HepG2 (cell line): ENCODE measurements around the gene PATL2. TPM values are rescaled to one million over a fixed set of nuclear protein-coding genes. Genes with fewer than 3 reads are reported as not detected.
A peak's percentile ranks its signal among the peaks of the same experiment; 100 is the strongest.

Experiments used
- BRCA1 ChIP-seq: sonication (generic); formaldehyde crosslinking; IDR thresholded peaks from 2 replicates; pipeline ENCODE4 v1.4.0; 2020; ENCODE audit warnings: missing genetic modification reagents
- CHD2 ChIP-seq: IDR thresholded peaks from 2 replicates; pipeline ENCODE4 v1.6.1; 2011; ENCODE audit warnings: low read depth, low read length, improper control_type of control experiment
- JDP2 ChIP-seq: sonication (generic); formaldehyde crosslinking; IDR thresholded peaks from 2 replicates; pipeline ENCODE4 v1.8.1; 2022; ENCODE audit warnings: missing genetic modification reagents, borderline replicate concordance
- JUND ChIP-seq: sonication (generic); formaldehyde crosslinking; IDR thresholded peaks from 2 replicates; pipeline ENCODE4 v1.8.0; 2022; ENCODE audit warnings: mild to moderate bottlenecking, missing genetic modification reagents
- KDM3A ChIP-seq: IDR thresholded peaks from 2 replicates; pipeline ENCODE4 v1.6.1; 2018; ENCODE audit warnings: low read depth, missing compliant biosample characterization
- KMT2A ChIP-seq: sonication (generic); formaldehyde crosslinking; IDR thresholded peaks from 2 replicates; pipeline ENCODE4 v1.4.0; 2020; ENCODE audit warnings: missing genetic modification reagents
- MAF1 ChIP-seq: sonication (generic); formaldehyde crosslinking; IDR thresholded peaks from 2 replicates; pipeline ENCODE4 v1.5.0; 2020; ENCODE audit warnings: missing genetic modification reagents, borderline replicate concordance
- MAFK ChIP-seq, 2 experiments: IDR thresholded peaks in 1 of 2; conservative IDR thresholded peaks in 1 of 2; 2 replicates each; pipeline ENCODE4 v1.6.1; 2011; ENCODE audit warnings: improper control_type of control experiment in 2 of 2, low read length in 2 of 2
- NFKB2 ChIP-seq: sonication (generic); formaldehyde crosslinking; IDR thresholded peaks from 2 replicates; pipeline ENCODE4 v1.4.0; 2020; ENCODE audit warnings: missing genetic modification reagents, borderline replicate concordance
- POLR2AphosphoS2 ChIP-seq: IDR thresholded peaks from 2 replicates; pipeline ENCODE4 v1.6.1; 2011; ENCODE audit warnings: low read depth, low read length, improper control_type of control experiment
- RBM39 ChIP-seq: fragments of 200-400 bp; formaldehyde crosslinking; IDR thresholded peaks from one replicate; pipeline ENCODE4 v1.6.1; 2018; ENCODE audit warnings: antibody characterized with exemption, mild to moderate bottlenecking, low read depth, low read length; ENCODE audit not compliant: poor library complexity, severe bottlenecking
- REPIN1 ChIP-seq: sonication (generic); formaldehyde crosslinking; IDR thresholded peaks from 2 replicates; pipeline ENCODE4 v1.8.0; 2022; ENCODE audit warnings: missing genetic modification reagents, low read depth, mild to moderate bottlenecking, borderline replicate concordance
- SP2 ChIP-seq: sonication (generic); formaldehyde crosslinking; IDR thresholded peaks from 2 replicates; pipeline ENCODE4 v1.5.1; 2020; ENCODE audit warnings: mild to moderate bottlenecking, missing genetic modification reagents
- YEATS4 ChIP-seq: sonication (generic); formaldehyde crosslinking; IDR thresholded peaks from 2 replicates; pipeline ENCODE4 v1.4.0; 2020; ENCODE audit warnings: missing genetic modification reagents, borderline replicate concordance
- ZKSCAN5 ChIP-seq: sonication (generic); formaldehyde crosslinking; IDR thresholded peaks from 2 replicates; pipeline ENCODE4 v1.5.1; 2020; ENCODE audit warnings: mild to moderate bottlenecking, missing genetic modification reagents
- ZKSCAN8 ChIP-seq: IDR thresholded peaks from 2 replicates; pipeline ENCODE4 v1.6.1; 2016; ENCODE audit warnings: borderline replicate concordance, missing genetic modification reagents, missing compliant biosample characterization
- ZNF160 ChIP-seq: sonication (generic); formaldehyde crosslinking; IDR thresholded peaks from 2 replicates; pipeline ENCODE4 v1.8.0; 2022; ENCODE audit warnings: mild to moderate bottlenecking, inconsistent platforms, missing genetic modification reagents
- ZNF224 ChIP-seq: sonication (generic); formaldehyde crosslinking; IDR thresholded peaks from 2 replicates; pipeline ENCODE4 v1.5.0; 2020; ENCODE audit warnings: mild to moderate bottlenecking, missing genetic modification reagents
- ZNF530 ChIP-seq: sonication (generic); formaldehyde crosslinking; IDR thresholded peaks from 2 replicates; pipeline ENCODE4 v1.5.0; 2020; ENCODE audit warnings: low read depth, mild to moderate bottlenecking, missing genetic modification reagents
- ZNF569 ChIP-seq: sonication (generic); formaldehyde crosslinking; IDR thresholded peaks from 2 replicates; pipeline ENCODE4 v1.5.0; 2020; ENCODE audit warnings: mild to moderate bottlenecking, missing genetic modification reagents, moderate library complexity, borderline replicate concordance
- ZNF572 ChIP-seq: sonication (generic); formaldehyde crosslinking; IDR thresholded peaks from 2 replicates; pipeline ENCODE4 v1.5.1; 2020; ENCODE audit warnings: mild to moderate bottlenecking, missing genetic modification reagents
- ZNF737 ChIP-seq: sonication (generic); formaldehyde crosslinking; IDR thresholded peaks from 2 replicates; pipeline ENCODE4 v1.5.0; 2020; ENCODE audit warnings: missing genetic modification reagents, mild to moderate bottlenecking, borderline replicate concordance
- ZNF766 ChIP-seq: sonication (generic); formaldehyde crosslinking; IDR thresholded peaks from 2 replicates; pipeline ENCODE4 v1.5.0; 2020; ENCODE audit warnings: missing genetic modification reagents, borderline replicate concordance
- polyA plus RNA-seq, 8 experiments: library from polyadenylated mRNA; depleted of rRNA in 3 of 8; stranded (reverse) in 7 of 8; unstranded in 1 of 8; fragments of >200 nt; fragmentation: Illumina TruSeq in 4 of 8; extraction: Trizol in 4 of 8; gene quantifications; 2 replicates each; pipeline versions ENCODE4 v1.2.1 to v1.2.3, GENCODE V29; 2011 to 2016; ENCODE audit warnings: low read depth in 4 of 8, missing spikeins in 1 of 8, mixed read lengths in 1 of 8; ENCODE audit not compliant: insufficient read depth in 1 of 8
- total RNA-seq, 5 experiments: library from RNA; depleted of rRNA; stranded (reverse); fragments of >200 nt; fragmentation: Illumina TruSeq; extraction: Trizol; gene quantifications; 2 replicates each; pipeline ENCODE4 v1.2.3, GENCODE V29; 2016; ENCODE audit warnings: low read depth in 1 of 5
- TF ChIP-seq, protein P1 (sequence below): sonication (generic); formaldehyde crosslinking; IDR thresholded peaks from 2 replicates; pipeline ENCODE4 v1.4.0; 2020; ENCODE audit warnings: missing genetic modification reagents, borderline replicate concordance
- TF ChIP-seq, protein P2 (sequence below): IDR thresholded peaks from 2 replicates; pipeline ENCODE4 v1.6.1; 2016; ENCODE audit warnings: missing biosample characterization, missing genetic modification reagents, low read depth

PATL2 gene
- total and polyA plus RNA-seq, 2 of the 13 experiments (the other 11 are each of a cell fraction or from before 2014, with no cell fraction given), result 0.15 to 0.53 TPM

DNA sequence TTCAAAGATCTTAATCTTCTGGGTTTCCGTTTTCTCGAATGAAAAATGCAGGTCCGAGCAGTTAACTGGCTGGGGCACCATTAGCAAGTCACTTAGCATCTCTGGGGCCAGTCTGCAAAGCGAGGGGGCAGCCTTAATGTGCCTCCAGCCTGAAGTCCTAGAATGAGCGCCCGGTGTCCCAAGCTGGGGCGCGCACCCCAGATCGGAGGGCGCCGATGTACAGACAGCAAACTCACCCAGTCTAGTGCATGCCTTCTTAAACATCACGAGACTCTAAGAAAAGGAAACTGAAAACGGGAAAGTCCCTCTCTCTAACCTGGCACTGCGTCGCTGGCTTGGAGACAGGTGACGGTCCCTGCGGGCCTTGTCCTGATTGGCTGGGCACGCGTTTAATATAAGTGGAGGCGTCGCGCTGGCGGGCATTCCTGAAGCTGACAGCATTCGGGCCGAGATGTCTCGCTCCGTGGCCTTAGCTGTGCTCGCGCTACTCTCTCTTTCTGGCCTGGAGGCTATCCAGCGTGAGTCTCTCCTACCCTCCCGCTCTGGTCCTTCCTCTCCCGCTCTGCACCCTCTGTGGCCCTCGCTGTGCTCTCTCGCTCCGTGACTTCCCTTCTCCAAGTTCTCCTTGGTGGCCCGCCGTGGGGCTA lies at the start of gene PATL2, which contains the start of gene B2M (continued):
- TF ChIP-seq, protein P1, sequence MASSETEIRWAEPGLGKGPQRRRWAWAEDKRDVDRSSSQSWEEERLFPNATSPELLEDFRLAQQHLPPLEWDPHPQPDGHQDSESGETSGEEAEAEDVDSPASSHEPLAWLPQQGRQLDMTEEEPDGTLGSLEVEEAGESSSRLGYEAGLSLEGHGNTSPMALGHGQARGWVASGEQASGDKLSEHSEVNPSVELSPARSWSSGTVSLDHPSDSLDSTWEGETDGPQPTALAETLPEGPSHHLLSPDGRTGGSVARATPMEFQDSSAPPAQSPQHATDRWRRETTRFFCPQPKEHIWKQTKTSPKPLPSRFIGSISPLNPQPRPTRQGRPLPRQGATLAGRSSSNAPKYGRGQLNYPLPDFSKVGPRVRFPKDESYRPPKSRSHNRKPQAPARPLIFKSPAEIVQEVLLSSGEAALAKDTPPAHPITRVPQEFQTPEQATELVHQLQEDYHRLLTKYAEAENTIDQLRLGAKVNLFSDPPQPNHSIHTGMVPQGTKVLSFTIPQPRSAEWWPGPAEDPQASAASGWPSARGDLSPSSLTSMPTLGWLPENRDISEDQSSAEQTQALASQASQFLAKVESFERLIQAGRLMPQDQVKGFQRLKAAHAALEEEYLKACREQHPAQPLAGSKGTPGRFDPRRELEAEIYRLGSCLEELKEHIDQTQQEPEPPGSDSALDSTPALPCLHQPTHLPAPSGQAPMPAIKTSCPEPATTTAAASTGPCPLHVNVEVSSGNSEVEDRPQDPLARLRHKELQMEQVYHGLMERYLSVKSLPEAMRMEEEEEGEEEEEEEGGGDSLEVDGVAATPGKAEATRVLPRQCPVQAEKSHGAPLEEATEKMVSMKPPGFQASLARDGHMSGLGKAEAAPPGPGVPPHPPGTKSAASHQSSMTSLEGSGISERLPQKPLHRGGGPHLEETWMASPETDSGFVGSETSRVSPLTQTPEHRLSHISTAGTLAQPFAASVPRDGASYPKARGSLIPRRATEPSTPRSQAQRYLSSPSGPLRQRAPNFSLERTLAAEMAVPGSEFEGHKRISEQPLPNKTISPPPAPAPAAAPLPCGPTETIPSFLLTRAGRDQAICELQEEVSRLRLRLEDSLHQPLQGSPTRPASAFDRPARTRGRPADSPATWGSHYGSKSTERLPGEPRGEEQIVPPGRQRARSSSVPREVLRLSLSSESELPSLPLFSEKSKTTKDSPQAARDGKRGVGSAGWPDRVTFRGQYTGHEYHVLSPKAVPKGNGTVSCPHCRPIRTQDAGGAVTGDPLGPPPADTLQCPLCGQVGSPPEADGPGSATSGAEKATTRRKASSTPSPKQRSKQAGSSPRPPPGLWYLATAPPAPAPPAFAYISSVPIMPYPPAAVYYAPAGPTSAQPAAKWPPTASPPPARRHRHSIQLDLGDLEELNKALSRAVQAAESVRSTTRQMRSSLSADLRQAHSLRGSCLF (CRISPR knock-in tag), result no peak
- TF ChIP-seq JUND (CRISPR knock-in tag), result no peak
- no peak for TF ChIP-seq ZKSCAN5 (CRISPR knock-in tag)
- TF ChIP-seq YEATS4 (CRISPR knock-in tag), result peak; percentile 84
- 0 out of 2 replicates have a peak, but pooled peaks have one; percentile 34 for TF ChIP-seq ZNF572
- 0 out of 2 replicates have a peak, but pooled peaks have one; percentile 28 for TF ChIP-seq KDM3A (CRISPR knock-in tag)
- 0 out of 2 replicates have a peak, but pooled peaks have one; percentile 9 for TF ChIP-seq BRCA1
- TF ChIP-seq ZNF766, result 0 out of 2 replicates have a peak, but pooled peaks have one; percentile 11
- 0 out of 2 replicates have a peak, but pooled peaks have one; percentile 45 for TF ChIP-seq ZNF737 (CRISPR knock-in tag)
- TF ChIP-seq ZKSCAN8, result no peak
- no peak for TF ChIP-seq JDP2
- peak; percentile 89 for TF ChIP-seq RBM39
- TF ChIP-seq REPIN1 (CRISPR knock-in tag), result peak; percentile 81
- TF ChIP-seq POLR2AphosphoS2, result peak; percentile 94
- TF ChIP-seq MAF1, result no peak
- no peak for TF ChIP-seq ZNF569 (CRISPR knock-in tag)
- TF ChIP-seq, protein P2, sequence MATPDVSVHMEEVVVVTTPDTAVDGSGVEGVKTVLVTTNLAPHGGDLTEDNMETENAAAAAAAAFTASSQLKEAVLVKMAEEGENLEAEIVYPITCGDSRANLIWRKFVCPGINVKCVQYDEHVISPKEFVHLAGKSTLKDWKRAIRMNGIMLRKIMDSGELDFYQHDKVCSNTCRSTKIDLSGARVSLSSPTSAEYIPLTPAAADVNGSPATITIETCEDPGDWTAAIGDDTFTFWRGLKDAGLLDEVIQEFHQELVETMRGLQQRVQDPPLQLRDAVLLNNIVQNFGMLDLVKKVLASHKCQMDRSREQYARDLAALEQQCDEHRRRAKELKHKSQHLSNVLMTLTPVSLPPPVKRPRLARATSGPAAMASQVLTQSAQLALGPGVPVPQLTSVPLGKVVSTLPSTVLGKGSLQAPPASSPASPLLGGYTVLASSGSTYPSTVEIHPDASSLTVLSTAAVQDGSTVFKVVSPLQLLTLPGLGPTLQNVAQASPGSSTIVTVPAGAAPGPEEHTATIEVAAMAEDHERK (CRISPR knock-in tag), result no peak; the same call in 1 of the 2 replicates
- 0 out of 2 replicates have a peak, but pooled peaks have one; percentile 54 for TF ChIP-seq NFKB2
- TF ChIP-seq CHD2, result peak; percentile 83
- TF ChIP-seq KMT2A (CRISPR knock-in tag), result no peak; the same call in 1 of the 2 replicates
- no peak for TF ChIP-seq ZNF224
- 0 out of 2 replicates have a peak, but pooled peaks have one; percentile 27 for TF ChIP-seq SP2 (CRISPR knock-in tag)
- TF ChIP-seq ZNF530 (CRISPR knock-in tag), result no peak
- TF ChIP-seq MAFK (conservative IDR thresholded peaks at IDR 0.05 in 1 of 2, IDR thresholded peaks at IDR 0.05 in 1 of 2; ENCODE audit: low read length in 2 of 2), result no peak
- no peak for TF ChIP-seq ZNF160 (CRISPR knock-in tag)
